Measurements from ENCODE around the gene CWF19L2. TPM values are rescaled to one million over a fixed set of nuclear protein-coding genes. Genes with fewer than 3 reads are reported as not detected.

CWF19L2 gene
- total RNA-seq, 1 experiment from 2014 or later, result 10.0 TPM

GRCh38 chr11:107337917-107338316 lies 119.7 kb downstream of the CWF19L2 start:
- H3K27me3 Mint-ChIP-seq (ENCODE audit: unreplicated experiment), result no peaks in the 10 kb centered on the region
- DNase-seq, result no peak
- no TSS peak for BruUV-seq (replicated peaks)
- no peaks in the 10 kb centered on the region for H3K9me3 Mint-ChIP-seq (ENCODE audit: low read depth, unreplicated experiment)
- no peak overlapping the region for H3K4me3 Mint-ChIP-seq (ENCODE audit: low read depth, unreplicated experiment)
- H3K36me3 Mint-ChIP-seq (ENCODE audit: insufficient read depth, unreplicated experiment), result no peaks in the 10 kb centered on the region
- no peak for TF ChIP-seq CTCF (IDR thresholded peaks at IDR 0.05; ENCODE audit: unreplicated experiment)
- intact Hi-C loops (cut with micrococcal nuclease; ENCODE audit: unreplicated experiment), result no loop called here
- CTCF ChIA-PET, result no interaction called here
- H3K27ac Mint-ChIP-seq (ENCODE audit: unreplicated experiment), result no peak overlapping the region
- H3K4me1 Mint-ChIP-seq (ENCODE audit: low read depth, unreplicated experiment), result no peaks in the 10 kb centered on the region

- Mint-ChIP-seq H3K27me3 (ENCODE audit: unreplicated experiment) (no peaks in the 10 kb centered on the region), H3K4me1 (ENCODE audit: low read depth, unreplicated experiment) (no peaks in the 10 kb centered on the region), H3K4me3 (ENCODE audit: low read depth, unreplicated experiment) (no peak overlapping the region), H3K27ac (ENCODE audit: unreplicated experiment) (no peak overlapping the region), H3K9me3 (ENCODE audit: low read depth, unreplicated experiment) (no peaks in the 10 kb centered on the region), H3K36me3 (ENCODE audit: insufficient read depth, unreplicated experiment) (no peaks in the 10 kb centered on the region)
- CTCF ChIA-PET, result interaction anchor here (0.5 kb wide), 1 partner anchor 48 kb away, joined by 4 read pairs; no protein-coding TSS in a partner anchor
- DNase-seq, result no peak
- intact Hi-C loops (cut with micrococcal nuclease; ENCODE audit: unreplicated experiment), result no loop called here
- no TSS peak for BruUV-seq (replicated peaks)
- TF ChIP-seq CTCF (IDR thresholded peaks at IDR 0.05; ENCODE audit: unreplicated experiment), result no peak
Measured at GRCh38 chr11:107331728-107332127, 125.9 kb downstream of the CWF19L2 start.

- intact Hi-C loops (cut with micrococcal nuclease; ENCODE audit: unreplicated experiment), result no loop called here
- no peak overlapping the region for H3K27ac Mint-ChIP-seq (ENCODE audit: unreplicated experiment)
Measured at GRCh38 chr11:107329164-107329563, 128.5 kb downstream of the CWF19L2 start.

GRCh38 chr11:107316426-107316825 lies 141.2 kb downstream of the CWF19L2 start:
- no peaks in the 10 kb centered on the region for H3K9me3 Mint-ChIP-seq (ENCODE audit: low read depth, unreplicated experiment)
- DNase-seq, result no peak
- no peaks in the 10 kb centered on the region for H3K4me1 Mint-ChIP-seq (ENCODE audit: low read depth, unreplicated experiment)
- H3K4me3 Mint-ChIP-seq (ENCODE audit: low read depth, unreplicated experiment), result no peak overlapping the region
- no peaks in the 10 kb centered on the region for H3K36me3 Mint-ChIP-seq (ENCODE audit: insufficient read depth, unreplicated experiment)
- TF ChIP-seq CTCF (IDR thresholded peaks at IDR 0.05; ENCODE audit: unreplicated experiment), result no peak
- intact Hi-C loops (cut with micrococcal nuclease; ENCODE audit: unreplicated experiment), result no loop called here
- H3K27ac Mint-ChIP-seq (ENCODE audit: unreplicated experiment), result no peak overlapping the region
- CTCF ChIA-PET, result interaction anchor here (0.7 kb wide), 1 partner anchor 103 kb away, joined by 6 read pairs; no protein-coding TSS in a partner anchor
- no peaks in the 10 kb centered on the region for H3K27me3 Mint-ChIP-seq (ENCODE audit: unreplicated experiment)
- BruUV-seq (replicated peaks), result no TSS peak

More at GRCh38 chr11:107329164-107329563, 128.5 kb downstream of the CWF19L2 start:
- CTCF ChIA-PET, result no interaction called here
- Mint-ChIP-seq H3K27me3 (ENCODE audit: unreplicated experiment) (no peaks in the 10 kb centered on the region), H3K4me1 (ENCODE audit: low read depth, unreplicated experiment) (no peaks in the 10 kb centered on the region), H3K9me3 (ENCODE audit: low read depth, unreplicated experiment) (no peaks in the 10 kb centered on the region), H3K36me3 (ENCODE audit: insufficient read depth, unreplicated experiment) (no peaks in the 10 kb centered on the region), H3K4me3 (ENCODE audit: low read depth, unreplicated experiment) (no peak overlapping the region)
- DNase-seq, result no peak
- BruUV-seq (replicated peaks), result no TSS peak
- no peak for TF ChIP-seq CTCF (IDR thresholded peaks at IDR 0.05; ENCODE audit: unreplicated experiment)

Measured in Calu3 (cell line).